Measurements from ENCODE around the gene ANO6.

ANO6 gene

GRCh38 chr12:45473636-45474035, 257.7 kb downstream of the ANO6 start:
- no peak for DNase-seq

GRCh38 chr12:45475594-45475993, 259.7 kb downstream of the ANO6 start:
- DNase-seq: no peak

GRCh38 chr12:45477526-45477925, 261.6 kb downstream of the ANO6 start:
- no peak for DNase-seq

GRCh38 chr12:45478931-45479330, 263.0 kb downstream of the ANO6 start:
- no peak for DNase-seq

- no peak for DNase-seq
Observed at GRCh38 chr12:45481746-45482145, 265.9 kb downstream of the ANO6 start.

- no peak for DNase-seq
Observed at GRCh38 chr12:45483571-45483970, 267.7 kb downstream of the ANO6 start.

Data from stimulated activated CD4-positive, alpha-beta T cell treated with anti-CD3 and anti-CD28 coated beads, Interleukin-1b, Interleukin-23, amount 100 ng/mL, for 48 hours (primary cell).